ENCODE results near the gene GP1BB. TPM values are rescaled to one million over a fixed set of nuclear protein-coding genes. Genes with fewer than 3 reads are reported as not detected.

The GP1BB gene
- total RNA-seq, 1 donor from 2014 or later, result 2.4 TPM

DNA sequence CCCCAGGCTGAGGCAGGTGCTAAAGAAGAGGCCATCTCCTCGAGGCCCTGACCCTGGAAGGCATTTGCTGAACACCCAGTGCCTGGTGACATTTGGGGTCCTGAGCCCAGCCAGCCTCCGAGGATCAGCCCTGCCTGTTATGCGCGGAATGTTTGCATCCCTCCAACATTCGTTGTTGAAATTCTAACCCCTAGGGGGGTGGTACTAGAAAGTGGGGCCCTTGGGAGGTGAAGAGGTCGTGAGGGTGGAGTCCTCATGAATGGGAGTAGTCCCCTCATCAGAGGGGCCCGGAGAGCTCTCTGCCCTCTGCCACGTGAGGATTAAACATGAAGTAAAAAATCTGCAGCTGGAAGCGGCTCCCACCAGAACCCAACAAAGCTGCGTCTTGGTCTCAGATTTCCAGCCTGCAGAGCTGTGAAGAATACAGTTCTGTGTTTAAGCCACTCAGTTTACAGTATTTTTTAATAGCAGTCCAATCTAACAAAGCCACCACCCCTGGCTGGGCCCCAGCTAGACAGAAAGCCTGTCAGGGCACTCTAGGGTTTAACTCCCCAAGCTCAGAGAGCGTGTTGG is 44.3 kb upstream of the GP1BB start:
- peak overlapping the region; percentile 33 for H3K27ac Mint-ChIP-seq
- peaks cover 10% of the 10 kb centered on the region for H3K27me3 Mint-ChIP-seq
- H3K36me3 Mint-ChIP-seq, result no peaks in the 10 kb centered on the region
- no peaks in the 10 kb centered on the region for H3K9me3 Mint-ChIP-seq
- TF ChIP-seq, protein P1, sequence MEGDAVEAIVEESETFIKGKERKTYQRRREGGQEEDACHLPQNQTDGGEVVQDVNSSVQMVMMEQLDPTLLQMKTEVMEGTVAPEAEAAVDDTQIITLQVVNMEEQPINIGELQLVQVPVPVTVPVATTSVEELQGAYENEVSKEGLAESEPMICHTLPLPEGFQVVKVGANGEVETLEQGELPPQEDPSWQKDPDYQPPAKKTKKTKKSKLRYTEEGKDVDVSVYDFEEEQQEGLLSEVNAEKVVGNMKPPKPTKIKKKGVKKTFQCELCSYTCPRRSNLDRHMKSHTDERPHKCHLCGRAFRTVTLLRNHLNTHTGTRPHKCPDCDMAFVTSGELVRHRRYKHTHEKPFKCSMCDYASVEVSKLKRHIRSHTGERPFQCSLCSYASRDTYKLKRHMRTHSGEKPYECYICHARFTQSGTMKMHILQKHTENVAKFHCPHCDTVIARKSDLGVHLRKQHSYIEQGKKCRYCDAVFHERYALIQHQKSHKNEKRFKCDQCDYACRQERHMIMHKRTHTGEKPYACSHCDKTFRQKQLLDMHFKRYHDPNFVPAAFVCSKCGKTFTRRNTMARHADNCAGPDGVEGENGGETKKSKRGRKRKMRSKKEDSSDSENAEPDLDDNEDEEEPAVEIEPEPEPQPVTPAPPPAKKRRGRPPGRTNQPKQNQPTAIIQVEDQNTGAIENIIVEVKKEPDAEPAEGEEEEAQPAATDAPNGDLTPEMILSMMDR (conservative IDR thresholded peaks at IDR 0.05), result no peak
- H3K4me3 Mint-ChIP-seq, result no peak overlapping the region
- no peak for DNase-seq (ENCODE audit: extremely low spot score, unreplicated experiment)
- peaks cover 8% of the 10 kb centered on the region for H3K4me1 Mint-ChIP-seq (ENCODE audit: unreplicated experiment)

DNA sequence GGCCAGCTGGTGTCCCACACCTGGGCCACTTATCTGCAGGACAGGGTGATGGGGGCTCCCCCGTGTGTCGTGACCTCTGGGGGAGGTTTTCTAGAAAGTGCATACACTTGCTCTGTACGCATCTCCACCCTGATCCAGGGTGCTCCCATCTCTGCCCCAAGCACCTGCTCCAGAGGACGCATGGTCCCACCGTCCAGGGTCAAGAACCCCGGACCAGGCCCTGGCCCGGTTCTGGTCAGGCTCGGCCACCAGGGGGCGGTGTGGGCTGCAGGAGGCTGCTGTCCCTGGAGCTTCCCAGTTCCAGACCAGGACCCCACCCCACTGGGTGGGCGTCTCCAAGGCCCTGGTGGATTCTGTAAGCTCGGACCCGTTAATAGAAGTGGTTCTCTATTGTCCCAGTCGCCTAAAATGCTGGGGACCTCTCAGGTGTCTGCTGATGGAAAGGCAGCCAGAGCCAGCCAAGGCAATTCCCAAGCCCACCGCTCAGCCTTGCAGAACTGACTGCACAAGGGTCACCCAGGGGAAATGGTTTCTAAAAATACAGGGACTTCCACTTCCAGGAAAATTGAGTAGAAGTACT is 43.7 kb upstream of the GP1BB start:
- DNase-seq (ENCODE audit: extremely low spot score, unreplicated experiment), result no peak
- Mint-ChIP-seq H3K36me3 (no peaks in the 10 kb centered on the region), H3K4me1 (ENCODE audit: unreplicated experiment) (peaks cover 8% of the 10 kb centered on the region), H3K9me3 (no peaks in the 10 kb centered on the region), H3K27ac (no peak overlapping the region), H3K27me3 (peaks cover 5% of the 10 kb centered on the region), H3K4me3 (no peak overlapping the region)
- TF ChIP-seq, protein P1 (conservative IDR thresholded peaks at IDR 0.05), result peak; percentile 80

DNA sequence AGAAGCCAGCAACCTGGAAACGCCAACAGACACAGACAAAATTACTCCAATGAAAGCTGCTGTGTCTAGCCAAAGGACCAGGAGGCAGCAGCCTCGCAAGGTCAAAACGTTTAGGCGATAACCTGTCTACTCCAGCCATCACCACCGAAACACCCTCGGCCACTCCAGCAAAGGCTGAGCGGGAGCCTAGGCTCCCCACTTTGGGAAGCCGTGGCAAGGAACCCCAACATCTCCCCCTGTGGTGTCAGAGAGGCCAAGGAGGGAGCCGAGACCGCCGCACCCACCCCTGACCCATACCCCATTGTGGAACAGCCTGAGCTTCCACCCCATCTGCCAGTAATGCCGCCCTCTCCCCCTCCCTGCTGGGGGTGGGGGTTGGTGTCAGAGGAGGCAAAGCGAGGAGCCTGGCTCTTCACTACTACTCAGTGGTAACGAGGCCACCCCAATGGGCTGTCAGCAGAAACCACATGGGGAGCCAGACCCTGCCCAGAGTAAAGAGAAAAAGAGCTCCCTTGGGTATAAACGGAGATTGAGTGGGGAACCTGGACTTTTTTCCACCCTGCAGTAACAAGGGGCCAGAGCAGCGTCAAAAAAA is 43.0 kb upstream of the GP1BB start:
- DNase-seq (ENCODE audit: extremely low spot score, unreplicated experiment), result no peak
- Mint-ChIP-seq H3K27ac (no peak overlapping the region), H3K27me3 (no peaks in the 10 kb centered on the region), H3K9me3 (no peaks in the 10 kb centered on the region), H3K4me3 (no peak overlapping the region), H3K4me1 (ENCODE audit: unreplicated experiment) (peaks cover 8% of the 10 kb centered on the region), H3K36me3 (no peaks in the 10 kb centered on the region)
- TF ChIP-seq, protein P1 (conservative IDR thresholded peaks at IDR 0.05), result no peak

DNA sequence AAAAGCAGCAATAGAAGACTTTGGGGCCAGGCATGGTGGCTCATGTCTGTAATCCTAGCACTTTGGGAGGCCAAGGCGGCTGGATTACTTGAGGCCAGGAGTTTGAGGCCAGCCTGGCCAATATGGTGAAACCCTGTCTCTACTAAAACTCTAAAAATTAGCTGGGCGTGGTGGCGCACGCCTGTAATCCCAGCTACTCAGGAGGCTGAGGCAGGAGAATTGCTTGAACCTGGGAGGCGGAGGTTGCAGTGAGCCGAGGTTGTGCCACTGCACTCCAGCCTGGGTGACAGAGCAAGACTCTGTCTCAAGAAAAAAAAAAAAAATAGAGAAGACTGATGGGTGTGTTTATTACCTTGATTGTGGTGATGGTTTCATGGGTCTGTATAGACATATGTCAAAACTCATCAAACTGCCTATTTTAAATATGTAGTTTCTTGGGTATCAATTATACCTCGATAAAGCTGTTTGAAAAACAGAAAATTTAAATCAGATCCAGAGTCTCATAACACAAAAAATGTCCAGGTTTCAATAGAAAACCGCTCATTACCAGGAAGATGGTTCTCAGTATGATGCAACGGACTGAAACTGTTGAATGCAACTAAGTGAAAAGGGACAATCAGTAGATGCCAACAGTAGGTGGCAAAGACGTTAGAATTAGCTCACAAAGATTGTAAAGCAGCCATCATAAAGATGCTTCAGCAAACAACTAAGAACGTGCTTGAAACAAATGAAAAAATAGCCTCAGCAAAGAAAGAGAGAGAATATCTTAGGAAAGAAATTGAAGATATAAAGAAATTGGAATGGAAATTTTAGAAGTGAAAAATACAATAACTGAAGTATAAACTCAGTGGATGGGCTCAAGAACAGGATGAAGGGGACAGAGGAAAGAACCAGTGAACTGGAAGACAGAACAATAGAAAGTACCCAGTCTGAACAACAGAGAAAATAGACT is 42.2 kb upstream of the GP1BB start:
- Mint-ChIP-seq H3K4me1 (ENCODE audit: unreplicated experiment) (peaks cover 8% of the 10 kb centered on the region), H3K36me3 (no peaks in the 10 kb centered on the region), H3K9me3 (no peaks in the 10 kb centered on the region), H3K27ac (no peak overlapping the region), H3K27me3 (peaks cover 3% of the 10 kb centered on the region), H3K4me3 (no peak overlapping the region)
- DNase-seq (ENCODE audit: extremely low spot score, unreplicated experiment), result no peak
- TF ChIP-seq, protein P1 (conservative IDR thresholded peaks at IDR 0.05), result no peak

DNA sequence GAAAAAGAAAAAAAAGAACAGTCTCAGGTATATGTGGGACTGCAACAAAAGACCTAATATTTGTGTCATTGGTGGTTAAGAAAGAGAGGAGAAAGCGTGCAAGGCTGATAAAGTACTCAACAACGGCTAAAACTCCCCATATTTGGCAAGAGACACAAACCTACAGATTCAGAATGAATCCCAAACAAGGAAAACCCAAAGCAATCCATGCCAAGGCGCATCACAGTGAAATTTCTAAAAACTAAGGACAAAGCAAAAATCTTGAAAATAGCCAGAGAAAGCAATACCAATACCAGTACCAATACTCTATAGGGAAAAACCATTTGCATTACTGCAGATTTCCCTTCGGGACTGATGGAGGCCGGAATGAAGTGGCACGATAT is 41.5 kb upstream of the GP1BB start:
- TF ChIP-seq, protein P1 (conservative IDR thresholded peaks at IDR 0.05), result no peak
- Mint-ChIP-seq H3K4me3 (no peak overlapping the region), H3K27ac (no peak overlapping the region), H3K9me3 (no peaks in the 10 kb centered on the region), H3K27me3 (peaks cover 5% of the 10 kb centered on the region), H3K36me3 (no peaks in the 10 kb centered on the region), H3K4me1 (ENCODE audit: unreplicated experiment) (peaks cover 8% of the 10 kb centered on the region)
- no peak for DNase-seq (ENCODE audit: extremely low spot score, unreplicated experiment)

Data from type B pancreatic cell (in vitro differentiated cells).